HEK293T (cell line): Measurements from ENCODE around the gene ARHGAP10.

Source experiments
- BHLHE40 ChIP-seq: fragments of 450-650 bp; IDR thresholded peaks from 2 replicates; pipeline ENCODE4 v1.6.1; 2016; ENCODE audit warnings: mild to moderate bottlenecking, moderate library complexity, borderline replicate concordance
- FOXM1 ChIP-seq: fragments of 450-650 bp; IDR thresholded peaks from 2 replicates; pipeline ENCODE4 v1.6.1; 2017; ENCODE audit warnings: mild to moderate bottlenecking, borderline replicate concordance

- TF ChIP-seq FOXM1 (no peak), BHLHE40 (no peak)
Measured at GRCh38 chr4:147874109-147874508, 142.2 kb downstream of the ARHGAP10 start.
